Inflammatory macrophage (primary cell): ENCODE measurements around the gene KIRREL1.

Experiments used
- DNase-seq, 2 donors: peaks; one replicate each; pipeline ENCODE4 v3.0.0-alpha.2; 2020 to 2022

The KIRREL1 gene

DNA sequence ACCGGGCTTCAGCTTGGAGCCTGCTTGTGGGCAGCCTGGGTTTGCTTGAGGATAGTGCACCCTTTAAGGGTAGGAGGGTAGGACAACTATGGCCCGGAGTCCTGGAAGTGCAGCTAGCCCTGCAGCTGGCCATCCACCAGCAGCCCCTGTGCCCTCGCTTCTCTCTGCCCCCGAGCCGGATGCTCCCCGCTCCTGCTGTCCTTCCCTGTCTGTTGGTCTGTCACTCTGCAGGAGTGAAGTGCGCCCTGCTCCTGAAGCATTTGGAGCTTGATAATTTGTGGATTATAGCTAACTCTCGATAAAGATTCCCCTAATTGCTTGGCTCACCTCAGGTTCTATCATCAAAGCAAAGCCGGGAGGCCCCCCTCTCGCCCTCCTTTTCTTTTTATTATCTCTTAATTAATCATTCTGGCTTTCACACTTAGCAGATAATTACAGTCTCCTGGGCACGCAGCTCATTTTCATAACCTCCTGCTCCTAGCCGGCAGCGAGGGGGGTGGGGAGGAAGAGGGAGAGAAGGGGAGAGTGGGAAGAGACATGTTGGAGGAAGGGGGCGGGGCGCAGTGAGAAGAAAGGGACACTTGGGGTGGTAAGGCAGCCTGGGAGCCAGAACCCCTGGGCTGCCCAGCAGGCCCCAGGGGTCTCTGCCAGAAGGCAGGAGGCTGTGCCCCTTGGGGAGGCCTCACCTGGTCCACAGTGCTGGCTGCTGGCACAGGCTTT lies 14.4 kb downstream of the KIRREL1 start:
- DNase-seq, result no peak

DNA sequence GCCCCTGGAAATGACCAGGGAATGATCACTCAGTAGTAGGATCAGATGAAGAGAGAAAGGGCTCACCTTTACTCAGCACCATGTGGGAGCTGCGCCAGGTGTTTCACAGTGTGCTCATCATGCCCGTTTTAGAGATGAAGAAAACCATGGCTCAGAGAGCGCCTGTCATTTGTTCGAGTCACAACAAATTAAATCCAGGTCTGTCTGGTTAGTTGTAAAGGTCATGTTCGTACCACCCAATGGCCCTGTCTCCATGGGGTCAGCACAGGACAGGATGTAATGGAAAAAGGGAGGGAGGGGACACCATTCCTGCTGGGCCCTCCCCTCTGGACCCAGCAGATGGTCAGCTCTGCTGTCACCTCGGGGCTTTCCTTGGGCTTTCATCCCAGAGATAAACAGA lies 15.2 kb downstream of the KIRREL1 start:
- no peak for DNase-seq

DNA sequence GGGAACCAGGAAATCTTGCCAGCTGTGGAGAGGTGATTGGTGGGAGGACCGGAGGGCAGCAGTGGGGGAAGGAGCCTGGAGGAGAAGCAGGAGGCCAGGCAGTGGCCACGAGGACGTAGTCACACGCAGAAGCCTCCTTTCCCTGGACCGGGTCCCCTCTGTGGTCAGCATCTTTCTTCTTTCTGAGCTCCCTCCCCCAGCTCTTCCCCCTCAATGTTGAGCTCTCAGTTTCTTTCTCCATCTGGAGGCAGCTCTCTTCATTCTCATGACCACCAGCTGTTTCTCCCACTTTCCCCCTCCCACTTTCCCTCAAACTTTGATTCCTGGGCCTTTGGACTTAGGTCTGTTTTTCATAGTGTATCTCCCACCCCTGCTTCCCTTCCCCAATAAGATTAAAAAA lies 18.3 kb downstream of the KIRREL1 start:
- no peak for DNase-seq

DNA sequence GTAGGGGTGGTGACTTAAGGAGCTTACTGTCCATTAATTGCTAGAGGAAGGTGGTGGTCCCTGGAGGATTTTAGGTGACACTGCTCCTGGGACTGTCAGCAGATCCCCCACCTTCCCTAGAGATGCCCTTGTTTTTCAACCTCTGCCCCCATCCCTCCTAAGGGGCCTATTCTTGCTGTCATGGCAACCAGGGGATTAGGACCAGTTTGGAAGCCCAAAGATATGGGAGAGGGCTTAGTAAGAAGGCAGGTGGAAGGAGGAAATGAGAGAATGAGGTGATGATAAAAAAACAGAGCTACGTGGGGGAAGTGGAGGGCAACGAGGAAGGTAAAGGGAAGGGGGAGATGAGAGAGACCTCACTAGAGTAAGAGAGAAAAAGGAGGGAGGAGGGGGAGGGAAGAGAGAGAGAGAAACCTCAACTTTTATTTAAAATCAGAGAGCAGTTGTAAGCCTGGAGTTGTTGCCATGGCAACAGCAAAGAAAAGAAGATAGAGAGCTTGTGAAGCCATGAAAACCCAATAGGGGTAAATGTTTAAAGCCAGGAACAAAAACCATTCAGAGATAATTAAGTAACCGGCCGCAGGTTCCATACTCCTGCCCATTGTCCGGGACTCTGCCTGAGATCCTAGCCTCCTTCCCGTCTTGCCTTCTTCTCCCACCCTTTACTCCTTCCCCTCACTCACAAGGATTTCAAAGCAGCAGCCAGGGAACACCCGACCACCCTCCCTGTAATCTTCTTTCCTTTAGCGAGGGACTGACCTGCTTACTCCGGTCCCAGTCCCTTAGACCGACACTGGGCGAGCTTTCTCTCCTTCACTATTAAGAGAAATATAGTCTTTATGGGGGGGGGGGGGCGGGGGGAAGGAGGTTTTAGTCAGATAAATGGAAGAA lies 20.6 kb downstream of the KIRREL1 start:
- DNase-seq, result no peak

DNA sequence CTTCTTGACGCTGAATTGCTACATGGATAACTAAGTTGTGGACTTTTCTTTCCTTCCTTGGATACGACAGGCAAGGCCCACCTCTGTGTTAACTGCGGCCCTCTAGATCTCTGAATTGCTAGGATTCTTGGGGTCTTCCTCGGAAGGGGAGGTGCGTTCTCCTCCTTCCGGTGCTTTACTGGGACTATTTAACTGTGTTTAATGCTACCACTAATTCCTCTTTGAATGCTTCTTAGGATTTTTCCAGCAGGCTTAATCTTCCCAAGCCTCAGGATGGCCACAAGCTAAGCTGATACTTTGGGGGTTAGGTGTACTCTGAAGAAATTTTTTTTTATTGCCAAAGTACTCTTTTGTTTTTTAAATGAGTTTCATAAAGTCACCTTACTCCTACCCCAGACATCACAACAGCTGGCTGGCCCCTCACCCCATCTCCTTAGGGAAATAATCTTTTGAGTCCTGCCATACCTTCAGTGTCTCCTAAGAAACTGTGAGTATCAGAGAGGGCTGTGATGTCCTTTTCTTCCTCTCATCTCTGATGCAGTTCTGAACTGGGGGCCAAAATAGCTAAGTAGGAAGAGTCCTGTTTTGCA lies 21.4 kb downstream of the KIRREL1 start:
- no peak for DNase-seq

DNA sequence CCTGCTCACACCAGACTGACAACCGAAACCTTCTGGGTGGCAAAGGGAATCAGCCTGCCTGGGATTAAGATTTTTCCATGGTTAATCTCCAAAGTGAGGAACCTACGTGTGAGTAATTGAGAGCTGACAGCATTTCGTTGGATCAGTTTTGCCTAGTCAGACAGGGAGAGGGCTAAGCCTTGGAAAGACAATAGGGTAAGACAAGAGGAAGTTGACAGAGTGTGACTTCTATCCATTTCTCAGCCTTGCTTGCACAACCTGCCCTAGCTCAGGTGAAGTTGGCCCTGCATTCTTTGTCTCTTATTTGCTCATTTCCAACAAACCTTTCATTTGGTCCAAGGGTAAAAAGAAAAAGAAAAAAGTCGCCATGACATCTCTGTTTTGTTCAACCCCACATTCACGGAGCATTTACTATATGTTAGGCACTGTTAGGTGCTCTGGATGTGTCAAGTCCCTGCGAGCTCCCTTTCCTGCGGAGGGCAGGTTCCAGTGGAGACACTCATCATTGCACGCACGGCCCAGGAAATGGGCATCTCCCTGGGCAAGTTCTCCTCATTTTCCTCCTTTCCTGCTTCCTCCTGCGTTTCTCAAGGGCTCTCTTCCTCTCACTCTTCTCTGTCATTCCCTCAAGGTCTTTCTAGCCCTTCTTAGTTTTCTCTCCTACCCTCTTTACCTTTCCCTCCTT lies 23.3 kb downstream of the KIRREL1 start:
- DNase-seq, result no peak

DNA sequence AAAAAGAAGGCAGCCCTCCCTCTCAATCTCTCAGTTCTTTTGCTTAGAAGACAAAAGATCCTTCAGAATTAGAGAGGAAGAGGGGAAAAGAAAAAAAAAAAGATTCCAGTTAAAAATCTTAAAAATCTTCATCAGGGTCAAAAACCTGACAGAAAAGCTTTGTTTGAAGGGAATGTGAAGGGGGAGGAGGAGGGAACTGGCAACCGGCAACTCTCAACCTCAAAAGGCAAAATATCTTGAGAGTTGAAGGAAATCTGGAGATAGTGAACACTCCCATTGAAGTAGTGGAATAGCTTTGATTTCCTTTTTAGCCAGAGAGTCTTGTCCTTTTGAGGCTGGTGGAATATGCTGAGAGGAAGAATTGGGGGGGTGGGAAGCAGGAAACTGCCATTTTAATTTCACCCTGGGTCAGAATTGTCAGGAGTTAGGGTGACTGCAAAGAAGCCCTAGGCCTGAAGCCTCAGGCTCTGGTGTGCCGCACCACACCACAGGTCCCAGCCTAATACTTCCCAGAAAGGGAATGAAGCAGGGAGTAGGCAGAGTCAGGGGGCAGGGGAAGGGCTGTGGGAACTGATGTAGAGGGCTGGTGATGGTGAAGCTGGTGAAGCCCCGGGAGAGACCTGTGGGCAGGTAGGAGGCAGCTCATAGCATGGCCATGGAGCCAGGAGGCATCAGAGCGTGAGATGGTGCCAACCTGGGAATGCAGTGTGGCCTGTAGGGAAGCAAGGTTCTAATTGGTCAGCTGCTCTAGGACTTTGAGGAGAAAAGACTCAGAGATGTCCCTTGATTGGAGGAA lies 24.6 kb downstream of the KIRREL1 start:
- no peak for DNase-seq

DNA sequence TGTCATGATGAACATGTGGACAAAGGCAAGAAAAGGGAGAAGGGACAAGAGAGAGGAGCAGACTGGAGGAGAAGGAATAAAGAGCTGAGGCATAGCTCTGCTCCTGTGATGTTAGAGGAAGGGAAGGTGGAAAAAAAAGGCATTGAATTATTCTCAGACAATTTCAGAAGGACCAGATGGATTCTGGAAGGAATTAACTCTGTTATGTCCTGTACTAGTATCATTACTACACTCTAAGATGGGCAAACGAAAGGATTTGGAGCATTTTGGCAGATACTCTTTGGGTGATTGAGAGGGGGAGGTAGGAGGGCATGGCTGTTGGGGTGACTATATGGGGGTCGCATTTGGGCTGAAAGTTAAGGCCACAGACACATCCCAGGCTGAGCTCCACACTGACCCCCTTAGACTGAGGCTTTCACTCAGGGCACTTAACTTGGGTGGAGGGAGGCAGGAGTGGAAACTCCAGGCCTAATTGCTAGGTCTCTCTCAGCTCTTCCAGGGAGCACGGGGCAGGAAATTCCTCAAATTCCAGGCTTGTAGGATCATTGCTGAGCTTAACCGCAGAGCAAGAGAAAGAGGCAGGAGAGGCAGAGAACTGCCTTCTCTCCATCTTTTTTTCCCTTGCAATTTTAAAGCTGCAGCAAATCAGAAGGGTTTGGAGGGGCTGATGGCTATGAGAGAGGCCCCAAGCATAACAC lies 25.9 kb downstream of the KIRREL1 start:
- no peak for DNase-seq

DNA sequence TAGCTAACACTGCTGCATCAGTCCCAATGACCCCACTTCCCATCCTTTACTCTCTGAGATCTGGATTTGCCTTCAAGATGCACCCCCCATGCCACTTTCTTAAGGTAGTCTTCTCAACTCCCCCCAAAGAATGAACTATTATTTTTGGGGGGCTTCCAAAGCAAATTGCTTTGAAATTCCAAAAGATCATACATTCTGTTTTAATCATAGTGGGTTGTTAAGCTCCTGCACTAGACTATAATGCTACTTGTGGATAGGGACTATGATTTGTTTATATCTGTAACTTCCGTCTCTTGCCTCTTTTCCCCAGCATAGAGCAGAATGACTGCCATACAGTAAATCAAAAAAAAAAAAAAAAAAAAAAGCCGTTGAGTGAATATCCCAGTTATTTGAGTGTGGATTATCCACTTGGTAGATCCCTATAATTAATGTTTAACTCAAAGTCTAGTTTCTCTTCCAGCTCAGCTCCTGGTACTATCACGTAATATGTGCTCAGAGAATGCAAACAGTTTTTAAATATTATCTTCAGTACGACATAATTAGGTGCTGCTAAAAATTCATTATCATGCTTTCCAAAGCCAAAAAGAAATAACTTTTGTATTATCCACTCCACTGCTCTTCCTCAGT lies 26.9 kb downstream of the KIRREL1 start:
- no peak for DNase-seq

DNA sequence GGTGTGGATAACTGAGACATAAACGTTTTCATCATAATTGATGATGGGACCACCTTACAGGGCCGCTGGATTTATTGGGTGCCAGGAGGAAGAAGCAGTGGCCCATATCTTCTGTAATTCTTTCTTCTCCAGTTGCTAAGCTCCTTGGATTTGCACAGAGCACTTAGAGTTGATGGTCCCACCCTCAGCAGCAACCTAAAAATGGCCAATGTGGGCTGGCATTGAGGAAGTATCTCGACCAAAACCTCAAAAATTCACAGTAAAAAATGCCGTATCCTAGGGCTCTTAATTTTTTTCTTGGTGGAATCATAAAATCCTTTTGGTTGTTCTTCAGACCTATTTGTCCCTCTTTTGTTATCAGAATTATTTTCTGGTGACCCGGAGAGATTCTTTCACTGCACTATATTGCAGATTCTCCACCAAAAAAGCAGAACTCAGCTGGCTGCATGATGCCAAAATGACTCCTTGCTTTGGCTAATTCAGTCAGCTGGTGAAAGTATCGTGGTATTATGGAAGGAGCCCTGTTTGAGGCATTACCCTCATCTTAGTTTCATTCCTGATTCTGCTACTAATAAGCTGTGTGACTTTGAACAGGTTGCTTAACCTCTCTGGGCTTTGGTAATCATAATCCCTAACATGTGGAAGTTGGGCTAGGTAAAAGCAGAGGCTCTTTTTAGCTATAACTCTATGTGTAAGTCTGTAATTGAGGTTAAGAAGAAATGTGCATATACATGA lies 27.6 kb downstream of the KIRREL1 start:
- peak; percentile 54 to 69 for DNase-seq

DNA sequence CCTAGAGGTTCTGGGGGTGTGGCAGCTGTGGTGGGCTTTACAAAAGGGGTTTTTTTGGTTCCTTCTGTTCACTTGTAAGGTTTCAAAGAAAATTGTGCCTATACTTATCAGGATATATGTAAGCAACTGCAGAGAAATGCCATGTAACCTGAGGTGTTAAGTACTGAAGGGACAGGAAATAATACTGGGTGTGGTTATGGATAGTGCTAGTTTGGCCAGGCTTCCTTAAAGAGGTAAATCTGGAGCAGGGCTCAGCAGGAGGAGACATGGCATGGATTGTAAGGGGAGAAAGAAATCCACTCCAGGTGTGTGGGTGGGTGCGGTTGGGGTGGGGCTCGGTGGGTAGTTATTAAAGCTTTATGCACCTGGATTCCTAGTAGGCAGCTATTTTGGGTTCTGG lies 28.3 kb downstream of the KIRREL1 start:
- DNase-seq, result no peak

DNA sequence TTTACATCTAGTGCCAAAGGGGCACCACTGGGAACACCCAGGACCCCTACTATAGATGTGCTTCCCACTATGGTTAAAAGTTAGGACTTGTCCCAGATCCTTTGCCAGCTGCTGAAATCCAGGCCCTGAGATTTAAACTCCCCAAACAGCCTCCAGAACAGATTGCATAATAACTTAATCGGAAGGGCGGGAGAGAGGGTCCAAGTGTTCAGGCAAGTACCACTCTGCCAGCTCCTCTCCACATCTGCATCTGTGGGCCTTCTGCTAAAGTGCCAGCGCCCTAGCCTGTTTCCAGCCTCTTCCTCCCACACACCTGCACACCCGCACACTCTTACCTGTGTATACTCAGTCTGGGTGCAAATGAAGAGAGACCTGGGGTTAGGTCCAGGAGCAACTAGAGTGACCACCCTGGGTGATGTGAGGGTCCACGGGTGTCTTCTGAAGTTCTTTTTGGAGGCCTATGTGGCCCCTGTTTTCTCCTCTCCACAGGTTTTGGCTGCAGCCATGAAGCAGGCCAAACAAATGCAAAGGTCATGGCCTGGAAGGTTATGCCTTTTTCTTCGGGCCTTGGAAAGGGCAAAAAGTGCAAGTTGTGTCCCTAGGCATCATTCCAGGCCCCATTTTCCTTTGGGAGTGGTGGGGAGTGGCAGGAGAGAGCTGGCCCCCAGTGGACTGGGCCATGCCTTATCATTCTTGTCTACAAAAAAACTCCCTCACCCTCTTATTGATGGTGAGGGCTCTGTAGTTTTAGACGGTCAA lies 29.3 kb downstream of the KIRREL1 start:
- DNase-seq, result no peak

DNA sequence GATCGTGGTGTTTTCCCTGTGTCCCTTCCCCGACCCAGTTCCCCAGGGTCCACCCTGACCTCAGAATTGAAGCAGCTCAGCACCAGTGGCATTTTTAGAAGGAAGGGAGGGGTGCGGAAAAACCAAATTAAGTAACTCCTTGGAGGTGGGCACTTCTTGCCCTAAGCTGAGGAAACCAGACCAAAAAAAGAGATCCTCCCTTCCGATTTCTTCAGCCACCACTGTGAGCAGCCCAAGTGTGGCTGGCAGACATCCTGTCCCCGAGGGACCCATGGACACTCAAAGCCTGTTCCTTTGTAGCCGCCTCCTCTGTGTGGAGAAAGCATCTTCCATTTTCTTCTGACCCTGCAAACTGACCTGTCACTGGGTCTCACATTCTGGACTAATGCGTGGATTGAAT lies 31.3 kb downstream of the KIRREL1 start:
- DNase-seq, result no peak

DNA sequence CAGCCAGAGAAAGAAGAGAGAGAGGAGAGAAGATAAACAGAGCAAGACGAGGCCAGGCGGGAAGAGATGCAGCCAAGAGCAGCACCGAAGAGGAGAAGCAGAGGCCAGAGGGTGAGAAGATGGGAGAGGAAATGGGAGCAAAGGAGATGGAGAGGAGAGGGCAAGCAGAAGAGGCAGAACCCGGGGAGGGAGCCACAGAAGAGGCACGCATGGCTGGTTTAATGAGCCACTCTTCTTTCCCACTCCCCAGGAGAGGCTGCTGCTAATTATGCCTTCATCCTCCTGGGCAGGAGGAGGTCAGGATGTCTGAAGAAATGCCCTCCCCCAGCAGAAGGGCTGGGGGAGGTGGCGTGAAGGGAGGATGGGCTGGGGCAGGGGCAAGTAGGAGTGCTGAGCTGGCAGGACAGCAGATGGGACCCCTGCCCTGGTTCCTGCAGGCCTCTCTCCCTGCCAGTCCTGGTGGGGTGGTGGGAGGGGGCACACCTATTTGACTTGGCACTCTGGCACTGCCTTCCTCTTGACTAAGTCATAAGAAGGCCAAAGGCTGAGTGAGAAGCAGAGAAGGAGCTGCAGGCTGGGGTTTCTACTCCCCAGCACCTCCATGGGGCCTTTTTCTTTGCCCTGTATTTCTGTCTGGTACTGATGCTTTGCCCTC lies 32.3 kb downstream of the KIRREL1 start:
- DNase-seq, result no peak

DNA sequence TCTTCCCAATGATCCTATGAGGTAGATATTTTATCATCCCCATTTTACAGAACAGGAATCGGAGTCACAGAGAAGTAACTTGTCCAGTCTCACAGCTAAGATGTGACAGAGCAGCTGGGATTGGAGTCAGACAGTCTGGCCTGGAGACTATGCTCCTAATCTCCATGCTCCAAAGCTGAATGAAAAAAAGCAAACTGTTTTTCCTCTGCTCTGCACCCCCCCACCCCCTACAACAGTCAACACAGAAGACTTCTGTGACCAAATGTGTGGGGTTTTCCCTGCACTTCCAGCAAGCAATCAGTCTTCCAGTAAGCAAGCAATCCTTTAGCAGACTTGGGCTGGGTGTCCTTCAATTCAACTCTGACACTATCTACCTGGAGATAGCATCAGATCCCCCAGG lies 33.2 kb downstream of the KIRREL1 start:
- no peak for DNase-seq

DNA sequence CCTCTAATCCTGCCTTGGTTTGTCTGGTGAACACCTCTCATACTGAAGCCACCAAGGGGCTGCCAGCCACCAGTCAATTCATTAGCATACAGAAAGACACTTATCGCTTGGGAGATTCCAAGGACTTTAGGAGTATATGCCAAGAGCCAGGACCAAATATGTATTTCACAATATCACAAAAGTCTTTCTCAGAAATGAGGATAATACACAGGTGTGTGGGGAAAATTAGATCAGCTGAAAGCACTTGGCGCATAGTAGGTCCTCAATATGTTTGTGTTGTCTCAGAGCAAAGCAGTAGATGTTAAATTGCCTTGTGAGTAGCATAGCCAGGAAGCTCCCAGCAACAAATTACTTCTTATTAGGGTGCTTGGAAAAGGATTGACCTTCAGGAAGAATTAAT lies 34.1 kb downstream of the KIRREL1 start:
- no peak for DNase-seq

DNA sequence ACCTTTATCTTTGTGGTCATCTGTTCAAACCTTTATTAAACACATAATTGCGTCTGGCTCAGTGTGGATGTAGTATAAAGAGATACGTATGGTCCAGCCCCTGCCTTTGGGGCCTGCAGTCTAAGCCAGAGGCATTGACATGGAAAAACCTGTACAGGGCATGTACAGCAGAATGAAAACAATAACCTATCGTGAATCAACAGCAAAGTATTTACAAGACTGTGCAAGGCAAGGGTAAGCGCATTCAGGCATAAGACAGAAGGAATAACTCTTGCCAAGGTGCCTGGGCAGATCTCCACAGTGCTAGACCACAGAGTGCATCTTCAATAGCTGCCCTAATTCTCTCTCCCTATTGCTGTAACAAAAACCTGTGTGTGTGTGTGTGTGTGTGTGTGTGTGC lies 35.5 kb downstream of the KIRREL1 start:
- no peak for DNase-seq

DNA sequence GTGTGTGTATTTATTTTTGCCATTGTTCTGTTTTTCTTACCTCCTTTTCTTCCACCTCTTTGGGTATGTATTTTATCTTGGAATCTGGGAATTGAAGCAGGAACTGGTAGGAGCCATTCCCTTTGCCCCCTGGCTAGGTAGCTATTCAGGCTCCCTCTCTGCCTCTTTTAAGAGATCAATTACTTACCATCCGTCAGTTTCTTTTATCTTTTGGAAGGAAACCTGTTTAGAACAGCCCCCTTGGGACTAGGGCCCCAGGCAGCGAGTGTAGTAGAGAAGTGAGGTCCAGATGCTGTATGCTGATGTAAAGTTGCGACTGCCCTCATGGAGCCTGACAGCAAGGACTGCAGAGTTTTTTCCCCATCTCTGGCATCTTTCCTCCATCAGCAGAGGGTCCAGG lies 41.6 kb downstream of the KIRREL1 start:
- DNase-seq, result no peak

DNA sequence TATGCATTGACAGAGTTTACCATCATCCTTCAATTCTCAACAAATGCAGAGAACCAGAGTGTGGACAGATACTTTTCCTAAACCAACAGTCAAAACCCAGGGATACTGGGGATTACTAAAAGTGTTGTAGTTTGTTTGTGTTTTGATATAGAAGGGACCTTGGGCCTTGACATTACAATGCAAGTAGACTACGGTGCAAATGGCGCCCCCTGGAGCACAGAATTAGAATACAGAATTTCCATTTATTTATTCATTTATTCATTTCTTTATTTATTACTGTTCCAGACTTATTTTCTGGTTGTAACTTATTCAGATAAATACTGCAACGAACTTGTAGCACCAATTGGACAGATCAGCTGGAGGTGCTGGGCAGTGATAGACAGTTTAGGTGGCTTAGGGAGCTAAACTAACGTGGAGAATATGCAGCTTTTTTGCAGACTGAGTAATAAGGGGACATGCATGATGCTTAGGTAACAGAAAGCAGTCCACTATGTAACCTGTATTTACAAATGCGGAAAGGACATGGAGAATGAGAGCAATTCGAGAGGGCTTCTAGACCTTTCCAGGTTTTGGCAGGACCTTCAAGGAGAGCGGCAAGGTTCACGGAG lies 42.6 kb downstream of the KIRREL1 start:
- DNase-seq, result peak; percentile 51 to 55
